ENCODE data around the gene HARS2. TPM values are rescaled to one million over a fixed set of nuclear protein-coding genes. Genes with fewer than 3 reads are reported as not detected.

Gene HARS2
- total and polyA plus RNA-seq, 8 donors = 5.9 to 23.6 (median 9.2) TPM

DNA sequence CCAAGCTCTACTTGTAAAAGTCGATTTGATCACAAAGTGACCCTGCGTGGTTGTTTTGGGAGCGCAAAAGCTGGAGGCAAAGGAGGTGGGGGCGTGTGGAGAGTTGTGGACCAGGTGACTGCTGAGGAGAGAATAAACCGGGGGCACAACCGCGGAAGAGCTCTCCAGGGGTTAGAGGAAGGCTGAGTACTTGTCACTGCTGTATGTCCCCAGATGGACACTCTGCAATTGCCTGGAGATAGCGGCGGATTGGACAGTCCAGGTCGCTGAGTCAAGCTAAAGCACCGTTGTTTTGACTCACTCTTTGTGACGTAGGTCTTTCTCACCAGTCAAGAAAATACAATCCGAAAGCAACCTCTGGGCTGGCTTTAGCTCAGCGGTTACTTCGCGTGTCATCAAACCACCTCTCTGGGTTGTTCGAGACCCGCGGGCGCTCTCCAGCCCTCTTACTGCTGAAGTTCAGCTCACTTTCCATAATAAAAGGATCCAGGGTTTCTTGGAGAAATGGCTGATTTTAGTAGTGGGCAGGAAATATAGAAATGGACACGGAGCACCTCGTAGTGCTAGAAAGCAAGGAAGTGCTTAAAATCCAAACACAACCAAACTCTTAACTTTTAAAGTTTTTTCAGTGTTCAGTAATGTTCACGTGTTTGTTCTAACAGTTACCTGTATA lies 34.7 kb downstream of the HARS2 start:
- no peaks in the 10 kb centered on the region for H3K36me3 ChIP-seq
- H3K27me3 ChIP-seq = peaks cover 0 to 6% (median 0%) of the 10 kb centered on the region in 4 donors
- TF ChIP-seq, protein P1, sequence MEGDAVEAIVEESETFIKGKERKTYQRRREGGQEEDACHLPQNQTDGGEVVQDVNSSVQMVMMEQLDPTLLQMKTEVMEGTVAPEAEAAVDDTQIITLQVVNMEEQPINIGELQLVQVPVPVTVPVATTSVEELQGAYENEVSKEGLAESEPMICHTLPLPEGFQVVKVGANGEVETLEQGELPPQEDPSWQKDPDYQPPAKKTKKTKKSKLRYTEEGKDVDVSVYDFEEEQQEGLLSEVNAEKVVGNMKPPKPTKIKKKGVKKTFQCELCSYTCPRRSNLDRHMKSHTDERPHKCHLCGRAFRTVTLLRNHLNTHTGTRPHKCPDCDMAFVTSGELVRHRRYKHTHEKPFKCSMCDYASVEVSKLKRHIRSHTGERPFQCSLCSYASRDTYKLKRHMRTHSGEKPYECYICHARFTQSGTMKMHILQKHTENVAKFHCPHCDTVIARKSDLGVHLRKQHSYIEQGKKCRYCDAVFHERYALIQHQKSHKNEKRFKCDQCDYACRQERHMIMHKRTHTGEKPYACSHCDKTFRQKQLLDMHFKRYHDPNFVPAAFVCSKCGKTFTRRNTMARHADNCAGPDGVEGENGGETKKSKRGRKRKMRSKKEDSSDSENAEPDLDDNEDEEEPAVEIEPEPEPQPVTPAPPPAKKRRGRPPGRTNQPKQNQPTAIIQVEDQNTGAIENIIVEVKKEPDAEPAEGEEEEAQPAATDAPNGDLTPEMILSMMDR (IDR thresholded peaks at IDR 0.05) = no peak
- ATAC-seq = peak; percentile 94 to 95 (median 95)
- H3K27ac ChIP-seq = no peak overlapping the region
- intact Hi-C loops (cut with DNase I) = no loop called here
- no peaks in the 10 kb centered on the region for H3K4me1 ChIP-seq
- peak overlapping the region in 2 of 4 donors; percentile 16 to 20 for H3K4me3 ChIP-seq
- no peak for FAIRE-seq
- DNase-seq = peak; percentile 63 to 94 (median 78)
- 4% methylated on average over 23 of the region's 23 CpGs for WGBS, 2 donors
- no peaks in the 10 kb centered on the region for H3K9me3 ChIP-seq

DNA sequence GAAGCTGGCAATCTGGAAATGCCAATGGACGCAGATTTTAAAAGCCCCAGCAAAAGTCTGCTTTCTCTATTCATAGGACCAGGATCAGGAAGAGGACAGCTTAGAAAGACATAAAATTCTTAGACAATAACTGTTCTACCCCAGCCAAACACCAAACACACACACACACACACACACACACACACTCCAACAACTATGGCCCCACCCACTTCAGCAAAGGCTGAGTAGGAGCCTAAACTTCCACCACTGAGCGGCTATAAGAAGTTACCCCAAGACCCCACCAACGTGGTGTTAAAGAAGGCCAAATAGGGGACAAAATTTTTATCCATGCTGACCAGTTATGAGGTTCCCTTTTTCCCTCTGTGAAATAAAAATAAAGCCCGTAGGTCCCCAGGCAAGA lies 41.8 kb downstream of the HARS2 start:
- Histone ChIP-seq H3K9me3 (no peaks in the 10 kb centered on the region), H3K27ac (no peak overlapping the region), H3K36me3 (no peaks in the 10 kb centered on the region), H3K4me1 (no peaks in the 10 kb centered on the region), H3K27me3 (peaks cover 0 to 14% (median 0%) of the 10 kb centered on the region in 4 donors), H3K4me3 (no peak overlapping the region)
- intact Hi-C loops (cut with DNase I) = no loop called here
- DNase-seq = no peak
- WGBS, 2 donors = 48 to 56% methylated on average over 4 of the region's 4 CpGs
- FAIRE-seq = no peak
- TF ChIP-seq, protein P1 (IDR thresholded peaks at IDR 0.05) = no peak
- ATAC-seq = no peak

DNA sequence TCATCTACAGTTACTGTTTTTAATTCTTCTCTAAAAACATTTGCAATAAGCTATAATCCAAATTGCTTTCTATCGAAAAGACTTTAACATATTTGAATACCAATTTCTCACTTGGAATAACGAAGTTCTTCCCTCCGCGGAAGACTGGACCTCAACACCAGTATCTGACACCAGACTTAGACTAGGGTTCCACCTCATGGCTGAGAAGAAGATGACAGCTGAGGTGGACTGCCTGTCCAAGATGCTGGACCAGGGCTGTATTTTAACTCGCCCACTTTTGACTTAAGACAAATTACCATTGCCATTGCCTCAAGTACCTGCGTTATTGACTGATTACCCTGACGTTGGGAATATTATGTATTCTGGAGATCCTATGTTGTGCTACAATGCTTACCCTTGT lies 43.1 kb downstream of the HARS2 start:
- 34 to 49% methylated on average over 7 of the region's 7 CpGs for WGBS, 2 donors
- Histone ChIP-seq H3K27ac (no peak overlapping the region), H3K36me3 (no peaks in the 10 kb centered on the region), H3K27me3 (peaks cover 0 to 14% (median 0%) of the 10 kb centered on the region in 4 donors), H3K9me3 (no peaks in the 10 kb centered on the region), H3K4me1 (no peaks in the 10 kb centered on the region), H3K4me3 (no peak overlapping the region)
- FAIRE-seq = no peak
- peak in 2 of 4 donors; percentile 68 to 74 for ATAC-seq
- DNase-seq = peak in 1 of 6 donors; percentile 31
- TF ChIP-seq, protein P1 (IDR thresholded peaks at IDR 0.05) = peak in 1 of 4 donors; percentile 3
- intact Hi-C loops (cut with DNase I) = no loop called here

DNA sequence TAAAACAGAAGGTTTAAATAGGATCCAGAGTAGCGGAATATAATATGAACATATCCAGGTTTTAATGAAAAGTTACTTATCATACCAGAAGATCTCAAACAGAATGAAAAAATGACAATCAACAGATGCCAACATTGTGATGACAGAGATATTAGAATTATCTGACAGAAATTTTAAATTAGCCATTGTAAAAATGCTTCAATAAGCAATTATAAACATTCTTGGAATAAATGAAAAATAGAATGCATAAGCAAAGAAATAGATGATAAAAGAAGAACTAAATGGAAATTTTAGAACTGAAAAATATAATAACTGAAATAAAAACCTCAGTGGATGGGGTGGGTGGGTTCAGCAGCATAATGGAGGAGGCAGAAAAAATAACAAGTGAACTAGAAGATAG lies 46.2 kb downstream of the HARS2 start:
- intact Hi-C loops (cut with DNase I) = no loop called here
- DNase-seq = no peak
- H3K4me1 ChIP-seq = no peaks in the 10 kb centered on the region
- no peak overlapping the region for H3K4me3 ChIP-seq
- FAIRE-seq = no peak
- 70 to 73% methylated on average over 1 of the region's 1 CpG for WGBS, 2 donors
- no peaks in the 10 kb centered on the region for H3K36me3 ChIP-seq
- no peak for ATAC-seq
- TF ChIP-seq, protein P1 (IDR thresholded peaks at IDR 0.05) = no peak
- no peak overlapping the region for H3K27ac ChIP-seq
- peaks cover 0 to 8% (median 2%) of the 10 kb centered on the region in 4 donors for H3K27me3 ChIP-seq
- no peaks in the 10 kb centered on the region for H3K9me3 ChIP-seq

DNA sequence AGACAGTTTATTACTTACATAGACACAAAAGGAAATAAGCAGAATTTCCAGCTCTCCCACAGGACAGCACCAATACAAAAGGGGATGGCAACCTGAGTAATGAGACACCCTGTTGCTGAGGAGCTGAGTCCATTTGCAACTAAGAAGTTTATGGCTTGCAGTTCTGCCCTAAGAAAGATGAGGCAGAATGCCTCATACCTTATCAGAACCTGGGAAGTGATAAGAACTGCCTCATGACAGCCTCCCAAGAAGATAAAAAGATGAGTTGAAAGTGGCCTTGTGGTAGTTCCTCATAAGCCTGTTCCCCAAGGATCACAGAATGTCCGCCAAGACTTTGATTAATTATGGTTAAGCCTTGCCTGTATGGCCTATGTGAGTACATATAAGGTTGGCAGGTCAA lies 50.7 kb downstream of the HARS2 start:
- FAIRE-seq = no peak
- H3K4me3 ChIP-seq = no peak overlapping the region
- intact Hi-C loops (cut with DNase I) = no loop called here
- no peaks in the 10 kb centered on the region for H3K9me3 ChIP-seq
- no peaks in the 10 kb centered on the region for H3K4me1 ChIP-seq
- no peak overlapping the region for H3K27ac ChIP-seq
- peaks cover 0 to 4% (median 0%) of the 10 kb centered on the region in 4 donors for H3K27me3 ChIP-seq
- TF ChIP-seq, protein P1 (IDR thresholded peaks at IDR 0.05) = no peak
- H3K36me3 ChIP-seq = no peaks in the 10 kb centered on the region
- no peak for DNase-seq
- no peak for ATAC-seq
- WGBS, 2 donors = 54 to 62% methylated on average over 1 of the region's 1 CpG
